Caco-2 (cell line): ENCODE measurements around the gene SLC25A39. TPM values are rescaled to one million over a fixed set of nuclear protein-coding genes. Genes with fewer than 3 reads are reported as not detected.

Source experiments
- BruUV-seq: library from RNA; stranded (reverse); fragments of 400-500 nt; replicated peaks from 2 replicates; lab custom pipeline; 2021; lab: Mats Ljungman, UMichigan
- CTCF ChIA-PET: fragments of 300-600 bp; sonication (Branson Sonifier 250); formaldehyde crosslinking; loops from one replicate; lab custom pipeline; 2022; ENCODE audit warnings: antibody characterized with exemption; lab: Charles Lee
- POLR2A ChIA-PET: fragments of 300-600 bp; sonication (Branson Sonifier 250); formaldehyde crosslinking; loops from one replicate; lab custom pipeline; 2022; ENCODE audit warnings: antibody characterized with exemption; lab: Charles Lee
- DNase-seq, 2 experiments: peaks; one replicate each; pipeline versions ENCODE4 v3.0.0 to v3.0.0-alpha.2; 2020 to 2022
- H3K27me3 ChIP-seq: replicated peaks from 2 replicates; pipeline ENCODE4 v1.6.0; 2011; ENCODE audit warnings: low read length; ENCODE audit not compliant: control insufficient read depth, insufficient read depth
- H3K36me3 ChIP-seq: 2 replicates; pipeline ENCODE4 v1.5.1; 2011; ENCODE audit warnings: low read length; ENCODE audit not compliant: control insufficient read depth, insufficient read depth
- H3K4me1 ChIP-seq: fragments of 250-450 bp; sonication (Bioruptor Pico); 2 replicates; pipeline ENCODE4 v1.5.1; 2020; ENCODE audit warnings: mild to moderate bottlenecking
- H3K4me3 ChIP-seq: 2 replicates; pipeline ENCODE4 v1.5.1; 2011; ENCODE audit warnings: low read depth, mild to moderate bottlenecking, control low read depth, low read length
- H3K9me3 ChIP-seq: fragments of 250-450 bp; sonication (Bioruptor Pico); 2 replicates; pipeline ENCODE4 v1.5.1; 2020; ENCODE audit warnings: mild to moderate bottlenecking, moderate library complexity
- H3K27ac Mint-ChIP-seq: one replicate; pipeline ENCODE4 v1.8.0; 2022; ENCODE audit warnings: mixed read lengths; ENCODE audit not compliant: unreplicated experiment
- H3K27me3 Mint-ChIP-seq: one replicate; pipeline ENCODE4 v1.8.0; 2022; ENCODE audit warnings: mixed read lengths; ENCODE audit not compliant: insufficient read depth, unreplicated experiment
- H3K36me3 Mint-ChIP-seq: one replicate; pipeline ENCODE4 v1.8.0; 2022; ENCODE audit warnings: mild to moderate bottlenecking, mixed read lengths; ENCODE audit not compliant: insufficient read depth, unreplicated experiment
- H3K4me1 Mint-ChIP-seq: one replicate; pipeline ENCODE4 v1.8.0; 2022; ENCODE audit warnings: low read depth, mixed read lengths; ENCODE audit not compliant: unreplicated experiment
- H3K4me3 Mint-ChIP-seq: one replicate; pipeline ENCODE4 v1.8.0; 2022; ENCODE audit warnings: mild to moderate bottlenecking, moderate library complexity, mixed read lengths; ENCODE audit not compliant: unreplicated experiment
- H3K9me3 Mint-ChIP-seq: one replicate; pipeline ENCODE4 v1.8.0; 2022; ENCODE audit warnings: mixed read lengths; ENCODE audit not compliant: unreplicated experiment
- CTCF ChIP-seq, 2 experiments: fragments of 200-600 bp in 1 of 2; IDR thresholded peaks; 1 replicate in 1 of 2; 2 replicates in 1 of 2; pipeline versions ENCODE4 v1.5.1 to v1.8.0; 2011 to 2022; ENCODE audit warnings: antibody characterized with exemption in 1 of 2, control low read depth in 1 of 2, inconsistent platforms in 1 of 2, low read depth in 1 of 2, low read length in 1 of 2, mild to moderate bottlenecking in 1 of 2, moderate library complexity in 1 of 2; ENCODE audit not compliant: insufficient read depth in 1 of 2, severe bottlenecking in 1 of 2, unreplicated experiment in 1 of 2
- intact Hi-C: fragments of 100-400 bp; cut with micrococcal nuclease; formaldehyde crosslinking; loops from one replicate; pipeline ENCODE4 v1.10.0; 2022; ENCODE audit not compliant: unreplicated experiment
- total RNA-seq: library from RNA; stranded (reverse); gene quantifications from 2 replicates; pipeline ENCODE4 v1.2.3, GENCODE V29; 2022

The SLC25A39 gene
- total RNA-seq, 1 experiment from 2014 or later = 155 TPM

- Histone ChIP-seq H3K27me3 (no peaks in the 10 kb centered on the region; the same call in 1 of the 2 replicates), H3K9me3 (no peaks in the 10 kb centered on the region), H3K36me3 (no peaks in the 10 kb centered on the region), H3K4me1 (no peaks in the 10 kb centered on the region), H3K4me3 (no peak overlapping the region)
- intact Hi-C loops = no loop called here
- Mint-ChIP-seq H3K4me3 (no peak overlapping the region), H3K27me3 (peaks cover 3% of the 10 kb centered on the region), H3K27ac (no peak overlapping the region), H3K4me1 (peaks cover 7% of the 10 kb centered on the region), H3K36me3 (no peaks in the 10 kb centered on the region), H3K9me3 (no peaks in the 10 kb centered on the region)
- no peak for DNase-seq
- POLR2A ChIA-PET = no interaction called here
- no TSS peak for BruUV-seq
- CTCF ChIA-PET = interaction anchor here (0.9 kb wide), 1 partner anchor 120 kb away, joined by 3 read pairs; no protein-coding TSS in a partner anchor
- TF ChIP-seq CTCF (IDR thresholded peaks at IDR 0.05; ENCODE audit: insufficient read depth in 1 of 2, low read depth in 1 of 2, low read length in 1 of 2, severe bottlenecking in 1 of 2, unreplicated experiment in 1 of 2) = no peak
These were observed 14.1 kb upstream of the SLC25A39 start for GRCh38 chr17:44338702-44339101.

GRCh38 chr17:44335968-44336367 lies 11.3 kb upstream of the SLC25A39 start:
- Mint-ChIP-seq H3K36me3 (no peaks in the 10 kb centered on the region), H3K27ac (no peak overlapping the region), H3K27me3 (no peaks in the 10 kb centered on the region), H3K9me3 (no peaks in the 10 kb centered on the region), H3K4me1 (peaks cover 4% of the 10 kb centered on the region), H3K4me3 (no peak overlapping the region)
- Histone ChIP-seq H3K27me3 (no peaks in the 10 kb centered on the region; the same call in 1 of the 2 replicates), H3K4me1 (no peaks in the 10 kb centered on the region), H3K4me3 (no peak overlapping the region), H3K9me3 (no peaks in the 10 kb centered on the region), H3K36me3 (no peaks in the 10 kb centered on the region)
- ChIA-PET POLR2A (no interaction called here), CTCF (interaction anchor here (0.7 kb wide), 1 partner anchor 132 kb away, joined by 11 read pairs; no protein-coding TSS in a partner anchor)
- no peak for DNase-seq
- TF ChIP-seq CTCF (IDR thresholded peaks at IDR 0.05; ENCODE audit: insufficient read depth in 1 of 2, low read depth in 1 of 2, low read length in 1 of 2, severe bottlenecking in 1 of 2, unreplicated experiment in 1 of 2) = no peak
- no TSS peak for BruUV-seq
- intact Hi-C loops = no loop called here

- H3K4me1 ChIP-seq = no peaks in the 10 kb centered on the region
- no peak for TF ChIP-seq CTCF (IDR thresholded peaks at IDR 0.05; ENCODE audit: insufficient read depth in 1 of 2, low read depth in 1 of 2, low read length in 1 of 2, severe bottlenecking in 1 of 2, unreplicated experiment in 1 of 2)
- no peak for DNase-seq
- H3K4me1 Mint-ChIP-seq = no peaks in the 10 kb centered on the region
- no peak overlapping the region for H3K4me3 ChIP-seq
- H3K36me3 ChIP-seq = no peaks in the 10 kb centered on the region
- no peaks in the 10 kb centered on the region for H3K9me3 Mint-ChIP-seq
- H3K27me3 Mint-ChIP-seq = no peaks in the 10 kb centered on the region
- CTCF ChIA-PET = interaction anchor here (0.7 kb wide), 1 partner anchor 132 kb away, joined by 11 read pairs; no protein-coding TSS in a partner anchor
- no peak overlapping the region for H3K27ac Mint-ChIP-seq
- POLR2A ChIA-PET = no interaction called here
- BruUV-seq = no TSS peak
- H3K36me3 Mint-ChIP-seq = no peaks in the 10 kb centered on the region
- intact Hi-C loops = no loop called here
- no peaks in the 10 kb centered on the region; the same call in 1 of the 2 replicates for H3K27me3 ChIP-seq
- H3K4me3 Mint-ChIP-seq = no peak overlapping the region
- no peaks in the 10 kb centered on the region for H3K9me3 ChIP-seq
These were observed 10.9 kb upstream of the SLC25A39 start for GRCh38 chr17:44335564-44335963.
